Activated CD4-positive, alpha-beta T cell treated with anti-CD3 and anti-CD28 coated beads, Interleukin-2, amount 50 U/mL, for 1 hour (primary cell): ENCODE results near the gene RAPGEF6.

Source experiments
- DNase-seq: peaks from one replicate; pipeline ENCODE4 v3.0.0-alpha.2; 2020

Gene RAPGEF6

DNA sequence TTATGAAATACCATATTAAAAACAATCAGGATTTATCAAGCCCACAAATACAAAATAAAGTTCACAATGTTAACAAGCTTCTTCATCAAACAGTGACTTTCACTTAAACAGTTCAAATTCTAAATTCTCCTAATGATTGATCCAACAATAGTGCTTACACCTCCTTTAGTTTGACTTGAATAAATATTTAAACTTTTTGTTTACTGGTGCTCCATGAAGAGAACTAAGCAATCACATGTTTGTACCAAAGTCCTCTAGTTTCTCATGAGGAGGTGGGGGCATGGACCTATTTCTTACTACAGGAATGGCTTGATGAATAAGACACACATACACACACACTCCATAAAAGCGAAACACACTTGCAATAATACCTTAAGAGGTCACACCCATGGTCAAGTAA lies 95.8 kb downstream of the RAPGEF6 start:
- no peak for DNase-seq

DNA sequence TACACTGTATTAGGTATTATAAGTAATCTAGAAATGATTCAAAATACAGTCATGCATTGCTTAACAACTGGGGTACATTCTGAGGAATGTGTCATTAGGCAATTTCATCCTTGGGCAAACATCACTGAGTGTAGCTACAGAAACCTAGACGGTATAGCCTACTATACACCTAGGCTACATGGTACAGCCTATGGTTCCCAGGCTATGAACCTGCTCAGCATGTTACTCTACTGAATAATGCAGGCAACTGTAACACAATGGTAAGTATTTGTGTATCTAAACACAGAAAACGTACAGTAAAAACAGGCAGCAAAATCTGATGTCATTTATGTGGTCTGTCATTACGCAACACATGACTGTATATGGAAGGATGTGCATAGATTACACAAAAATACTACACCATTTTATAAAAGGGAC lies 96.8 kb downstream of the RAPGEF6 start:
- DNase-seq = no peak

- DNase-seq = no peak
These were observed 98.1 kb downstream of the RAPGEF6 start for GRCh38 chr5:131536850-131537448.

GRCh38 chr5:131536211-131536826 lies 98.7 kb downstream of the RAPGEF6 start:
- DNase-seq = no peak

- no peak for DNase-seq
These were observed 100.1 kb downstream of the RAPGEF6 start for GRCh38 chr5:131534974-131535373.

- no peak for DNase-seq
These were observed 101.2 kb downstream of the RAPGEF6 start for GRCh38 chr5:131533836-131534235.

GRCh38 chr5:131532031-131532640 lies 102.9 kb downstream of the RAPGEF6 start:
- DNase-seq = no peak

DNA sequence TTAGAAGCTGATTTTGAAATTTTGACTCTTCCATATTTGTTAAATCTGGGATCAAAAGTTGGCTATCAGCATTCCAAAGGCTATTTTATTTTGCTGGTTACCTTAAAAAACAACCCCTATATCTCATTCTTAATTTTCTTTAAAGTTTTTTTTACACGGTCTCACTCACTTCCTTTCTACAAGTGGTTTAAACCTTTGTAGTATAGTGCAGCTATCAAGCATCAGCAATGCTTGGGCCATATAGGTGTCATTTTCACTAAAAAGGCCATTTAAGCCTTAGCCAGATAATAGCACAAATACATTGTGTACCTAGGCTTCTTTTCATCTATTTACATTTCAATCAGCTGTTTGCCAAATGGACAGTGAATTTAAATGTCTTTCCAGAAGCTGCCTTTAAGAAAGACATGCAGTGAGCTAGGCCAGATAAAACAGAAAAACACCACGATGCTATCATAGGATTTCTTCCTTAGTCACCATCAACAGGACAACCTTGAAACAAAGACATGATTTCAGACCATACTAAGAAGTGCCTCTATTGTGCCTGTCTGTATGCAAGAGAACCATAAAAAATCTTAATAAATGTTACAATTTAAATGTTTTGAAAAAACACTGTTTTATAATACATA lies 104.2 kb downstream of the RAPGEF6 start:
- no peak for DNase-seq

GRCh38 chr5:131528682-131529081 lies 106.3 kb downstream of the RAPGEF6 start:
- DNase-seq = no peak

DNA sequence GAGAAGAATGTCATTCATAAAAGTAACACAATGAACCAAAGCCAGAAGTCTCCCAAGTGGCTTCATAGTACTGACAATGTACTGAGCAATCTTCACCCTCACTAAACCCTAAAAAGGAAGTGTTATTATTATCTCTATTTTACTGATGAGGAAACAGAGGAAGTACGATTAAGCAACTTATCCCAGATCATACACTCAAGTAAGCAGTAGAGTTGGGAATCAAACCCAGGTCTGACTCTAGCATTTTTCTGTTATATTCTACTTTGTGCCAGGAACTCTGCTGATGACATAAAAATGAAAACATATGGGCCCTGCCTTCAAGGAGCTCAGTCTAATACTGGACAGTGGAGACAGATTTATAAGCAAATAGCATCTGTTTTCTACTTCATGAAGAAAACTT lies 109.2 kb downstream of the RAPGEF6 start:
- DNase-seq = no peak

GRCh38 chr5:131524431-131524830 lies 110.6 kb downstream of the RAPGEF6 start:
- no peak for DNase-seq

DNA sequence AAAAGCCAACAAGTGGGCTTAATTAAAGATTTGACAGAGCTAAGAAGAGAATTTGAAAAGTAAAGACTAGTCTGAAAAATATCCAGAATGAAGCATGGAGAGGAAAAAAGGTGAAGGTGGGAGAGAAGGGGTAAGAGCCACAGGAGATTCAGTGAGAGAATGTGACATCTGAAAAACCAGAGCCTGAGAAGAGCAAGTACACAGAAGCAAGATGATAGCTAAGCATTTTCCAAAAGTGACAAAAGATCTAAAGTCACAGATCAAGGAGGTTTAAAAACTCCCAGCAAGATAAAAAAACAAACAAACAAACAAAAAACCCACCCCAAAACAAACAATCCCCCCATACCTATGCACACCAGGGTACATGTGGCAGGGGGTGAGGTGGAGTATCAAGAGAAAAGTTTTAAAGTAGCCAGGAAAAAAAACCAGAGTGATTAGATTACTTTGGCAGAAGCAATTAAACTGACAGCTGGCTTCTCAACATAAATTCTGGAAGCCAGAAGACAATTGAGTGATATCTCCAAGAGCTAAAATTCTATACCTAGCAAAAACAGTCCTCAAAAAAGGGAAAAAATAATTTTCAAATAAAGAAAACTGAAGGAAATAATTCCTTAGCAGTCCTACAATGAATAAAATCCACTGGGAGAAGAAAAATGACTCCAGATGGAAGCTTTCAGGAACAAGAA lies 111.4 kb downstream of the RAPGEF6 start:
- DNase-seq = no peak

DNA sequence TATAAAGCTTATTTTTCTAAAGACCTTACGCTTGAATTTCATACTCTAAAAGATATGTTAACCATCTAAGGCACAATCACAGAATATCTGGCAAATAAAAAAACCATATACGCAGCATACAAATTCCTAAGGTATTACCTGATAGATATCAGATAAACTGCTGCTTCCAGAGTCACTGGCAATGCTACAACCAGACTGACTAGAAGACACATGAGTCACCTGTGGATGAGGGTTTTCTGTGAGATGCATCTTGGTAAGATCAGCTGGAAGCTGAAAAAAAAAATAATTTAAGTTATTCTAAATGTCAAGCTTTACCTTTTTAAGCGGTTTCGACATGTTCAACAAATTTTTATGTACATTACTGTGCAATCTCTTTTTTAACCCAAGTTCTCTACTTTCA lies 113.8 kb downstream of the RAPGEF6 start:
- DNase-seq = no peak

- no peak for DNase-seq
These were observed 119.7 kb downstream of the RAPGEF6 start for GRCh38 chr5:131515348-131515747.

DNA sequence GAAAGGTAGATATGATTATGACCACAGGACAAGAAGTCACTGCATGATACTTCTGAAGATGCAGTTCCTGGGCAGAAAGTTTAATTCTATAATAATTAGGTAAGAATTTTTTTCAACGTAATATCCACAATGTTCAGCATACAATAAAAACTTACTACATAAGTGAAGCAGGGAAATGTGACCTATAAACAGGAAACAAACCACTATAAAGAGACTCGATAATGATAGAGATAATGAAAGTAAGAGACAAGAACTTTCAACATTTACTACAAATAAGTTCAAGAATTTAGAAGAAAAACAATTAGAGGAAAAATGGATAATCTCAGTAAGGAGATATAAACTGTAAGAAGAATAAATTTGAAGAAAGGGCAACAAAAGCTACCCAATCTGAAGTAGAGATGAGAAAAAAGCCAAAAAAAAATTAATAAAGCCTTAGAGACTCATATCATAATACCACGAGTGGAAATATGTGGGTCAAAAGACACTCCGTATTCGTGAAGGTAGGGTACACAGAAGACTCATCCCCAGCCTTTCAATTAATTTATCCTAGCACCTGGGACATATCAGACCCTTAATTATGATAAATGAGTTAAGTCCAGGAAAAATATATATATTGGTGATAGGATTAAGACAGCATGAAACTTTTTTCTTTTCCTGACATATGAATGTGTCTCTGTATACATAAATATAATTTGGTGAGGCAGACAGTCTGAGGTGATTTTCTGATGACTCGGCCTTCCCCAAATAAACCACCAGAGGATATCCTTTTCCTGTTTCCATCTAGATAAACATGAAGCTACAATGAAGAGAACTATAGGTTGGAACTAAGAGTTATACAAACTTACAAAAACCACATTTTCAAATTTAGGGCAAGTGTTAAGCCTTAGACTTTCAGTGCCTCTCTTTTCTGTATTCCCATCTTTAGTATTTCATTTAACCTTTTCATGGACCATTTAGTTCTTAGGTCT lies 120.4 kb downstream of the RAPGEF6 start:
- DNase-seq = no peak

DNA sequence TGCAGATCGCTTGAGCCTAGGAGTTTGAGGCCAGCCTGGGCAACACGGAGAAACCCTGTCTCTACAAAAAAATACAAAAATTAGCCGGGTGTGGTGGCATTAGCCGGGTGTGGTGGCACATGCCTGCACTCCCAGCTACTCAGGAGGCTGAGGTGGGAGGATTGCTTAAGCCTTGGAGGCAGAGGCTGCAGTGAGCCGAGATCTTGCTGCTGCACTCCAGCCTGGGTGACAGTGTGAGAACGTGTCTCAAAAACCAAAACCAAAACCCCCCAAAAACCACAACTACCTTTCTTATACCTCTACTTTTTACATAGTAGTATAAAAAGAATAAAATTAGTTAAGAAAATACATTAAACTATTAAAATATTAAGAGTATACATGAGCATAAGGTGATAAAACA lies 121.2 kb downstream of the RAPGEF6 start:
- no peak for DNase-seq

DNA sequence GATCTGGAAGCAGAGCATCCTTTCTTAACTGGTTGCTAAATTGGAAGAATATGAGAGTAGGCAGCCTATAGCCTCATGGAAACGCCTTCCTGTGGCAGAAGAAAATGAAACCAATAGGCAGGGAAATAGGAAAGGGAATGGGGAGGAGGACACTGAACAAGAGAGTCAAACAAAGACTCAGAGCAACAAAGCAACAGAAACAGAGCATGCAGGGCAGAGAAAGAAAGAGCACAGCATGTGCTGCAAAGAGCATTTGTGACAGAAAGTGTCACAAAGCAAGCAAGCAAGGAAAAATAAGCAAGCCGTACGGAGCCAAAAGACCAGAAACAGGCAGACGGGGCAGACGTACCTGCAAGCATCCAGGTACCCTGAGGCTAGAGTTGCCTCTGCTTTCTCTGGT lies 123.1 kb downstream of the RAPGEF6 start:
- DNase-seq = no peak

GRCh38 chr5:131509801-131510200 lies 125.2 kb downstream of the RAPGEF6 start:
- no peak for DNase-seq

GRCh38 chr5:131505237-131505908 lies 129.7 kb downstream of the RAPGEF6 start:
- DNase-seq = no peak

- DNase-seq = no peak
These were observed 138.7 kb downstream of the RAPGEF6 start for GRCh38 chr5:131496400-131496713.

GRCh38 chr5:131495536-131496399 lies 139.3 kb downstream of the RAPGEF6 start:
- DNase-seq = no peak
